SIG-M5 treated with dmso at 0.1 percent for 504 hours (cell line): ENCODE measurements around the gene NBPF1.
A peak's percentile ranks its signal among the peaks of the same experiment; 100 is the strongest.
"Not testable (repeated sequence)": the region's sequence is repeated elsewhere in the genome, so short reads cannot be mapped to it uniquely, and the experiment has no call there.

Experiments
- DNase-seq: peaks from one replicate; lab custom pipeline; 2025; ENCODE audit not compliant: unreplicated experiment; lab: John Stamatoyannopoulos, UW

The NBPF1 gene

GRCh38 chr1:16519255-16519951, 94.0 kb downstream of the NBPF1 start:
- not testable (repeated sequence) for DNase-seq

GRCh38 chr1:16518913-16519254, 94.5 kb downstream of the NBPF1 start:
- DNase-seq, result not testable (repeated sequence)

- DNase-seq, result not testable (repeated sequence)
These were observed 96.5 kb downstream of the NBPF1 start for GRCh38 chr1:16516694-16517410.

GRCh38 chr1:16514107-16515055, 99.0 kb downstream of the NBPF1 start, which contains the start of gene RNU1-1:
Gene RNU1-1 (minus strand): TSS chr1:16514285.
- peak; percentile 58 for DNase-seq

GRCh38 chr1:16513412-16514106, 99.8 kb downstream of the NBPF1 start:
- DNase-seq, result peak; percentile 95

- DNase-seq, result not testable (repeated sequence)
These were observed 100.5 kb downstream of the NBPF1 start for GRCh38 chr1:16512624-16513411.
